HG03175 (cell line): ENCODE measurements around the gene NEUROD6.

ENCODE experiments used
- ATAC-seq: cut with Tn5 transposase; IDR thresholded peaks from one replicate; pipeline ENCODE4 v1.9.1; 2021; ENCODE audit warnings: mild to moderate bottlenecking, moderate library complexity; ENCODE audit not compliant: unreplicated experiment

NEUROD6 gene

DNA sequence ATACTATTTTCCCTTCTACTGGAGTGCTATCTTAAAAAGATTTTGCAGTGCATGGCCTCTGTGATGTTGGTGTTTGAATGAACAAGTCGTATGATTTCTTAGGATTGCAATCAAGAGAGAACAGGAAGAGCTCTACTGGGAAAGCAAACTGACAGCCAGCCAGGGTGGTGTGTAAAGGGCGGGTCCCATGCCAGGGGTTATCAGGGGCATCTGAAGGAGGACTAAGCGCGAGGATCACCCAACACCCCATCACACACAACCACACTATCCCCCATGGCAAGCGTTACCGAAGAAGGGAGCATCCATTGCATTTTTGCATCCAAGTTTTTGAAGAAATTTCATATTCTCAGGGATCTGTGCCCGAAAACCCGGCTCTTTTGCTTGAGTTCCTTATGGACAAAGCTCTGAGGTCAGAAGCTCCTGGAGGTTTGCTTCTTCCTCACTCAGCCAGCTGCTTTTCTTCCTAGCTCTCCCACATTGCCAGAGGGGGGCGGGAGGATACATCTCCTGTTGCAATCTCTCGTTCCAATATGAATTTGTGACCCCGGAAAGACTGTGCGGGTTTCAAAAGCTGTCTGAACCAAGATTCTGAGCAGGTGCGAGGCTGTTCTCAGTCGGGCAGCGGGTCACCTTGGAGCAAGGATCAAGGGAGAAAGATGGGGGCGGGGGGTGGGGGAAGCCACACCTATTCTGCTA, 5.2 kb downstream of the NEUROD6 start:
- ATAC-seq = no peak

DNA sequence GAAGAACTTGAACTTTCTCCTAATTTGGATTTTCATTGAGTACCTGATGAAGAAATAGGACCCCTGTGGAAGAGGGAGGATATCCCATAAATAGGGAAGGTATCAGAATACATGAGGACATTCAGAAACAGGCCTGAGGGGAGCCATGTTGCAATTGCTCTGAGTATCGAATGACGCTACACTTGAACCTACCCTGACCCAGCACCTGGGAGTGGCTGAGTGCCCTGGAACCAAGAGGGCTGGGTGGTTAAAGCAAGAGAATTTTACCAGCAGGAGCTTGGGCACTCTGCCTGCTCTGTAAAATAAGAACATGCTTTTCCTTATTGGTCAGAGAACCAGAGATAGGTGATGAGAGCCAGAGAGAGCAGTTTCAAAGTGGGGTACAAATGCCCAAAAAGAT, 7.2 kb downstream of the NEUROD6 start:
- no peak for ATAC-seq

DNA sequence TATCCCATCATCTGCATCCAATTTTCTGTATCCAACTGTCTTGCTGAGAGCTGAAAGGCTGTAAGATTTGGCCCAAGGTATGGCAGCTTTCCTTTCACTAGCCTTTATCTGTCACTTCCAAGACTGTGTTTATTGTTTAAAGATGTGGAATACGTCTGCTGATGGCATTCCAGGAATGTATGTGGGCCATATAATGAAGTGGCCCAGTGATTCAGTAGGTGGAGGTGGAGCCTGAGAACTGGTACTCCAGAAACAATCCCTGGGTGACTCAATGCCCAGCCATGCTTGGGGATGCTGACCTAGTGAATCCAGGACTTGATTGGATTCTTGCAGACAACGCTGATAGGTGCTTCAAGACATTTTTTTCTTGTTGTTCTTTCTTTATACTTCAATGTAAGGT, 13.5 kb downstream of the NEUROD6 start:
- ATAC-seq = no peak

GRCh38 chr7:31326416-31326815, 14.1 kb downstream of the NEUROD6 start:
- ATAC-seq = no peak

GRCh38 chr7:31323101-31323500, 17.4 kb downstream of the NEUROD6 start:
- no peak for ATAC-seq

DNA sequence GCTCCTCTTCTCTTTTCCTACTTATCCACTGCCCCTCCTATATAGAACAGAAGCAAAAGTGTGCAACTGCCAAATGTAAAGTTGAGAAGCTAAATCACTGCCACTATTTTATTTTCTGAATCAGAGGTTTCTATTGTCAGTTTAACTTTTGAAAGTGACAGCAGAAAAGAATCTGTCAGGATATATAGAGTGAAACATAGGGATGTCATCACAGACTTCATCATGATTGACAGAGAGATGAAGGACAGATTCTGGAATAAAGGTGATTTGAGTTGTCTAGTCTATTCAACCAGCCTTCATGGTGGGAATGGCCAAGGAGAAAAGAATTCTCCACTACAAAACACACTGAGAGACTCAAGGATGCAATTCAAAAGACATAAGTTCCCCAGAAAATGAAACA, 19.9 kb downstream of the NEUROD6 start:
- ATAC-seq = no peak

DNA sequence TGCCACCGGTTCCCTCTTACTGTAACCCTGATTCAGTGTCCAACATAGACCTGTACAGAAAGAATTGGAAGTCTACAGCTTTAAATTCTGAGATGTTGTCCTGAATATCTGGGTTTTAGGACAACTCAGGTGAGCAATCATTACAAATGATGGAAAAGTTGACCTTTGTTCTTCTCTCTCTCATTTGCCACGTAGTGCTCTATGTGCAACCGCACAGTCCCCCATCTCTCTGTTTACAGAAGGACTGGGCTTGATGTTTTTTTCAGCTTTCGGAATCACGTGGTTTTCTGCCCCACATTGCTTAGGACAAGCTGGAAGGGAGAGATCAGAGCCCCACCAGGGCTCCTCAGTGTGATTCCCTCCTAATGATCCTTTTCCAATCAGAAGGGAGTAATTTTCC, 22.2 kb downstream of the NEUROD6 start:
- ATAC-seq = no peak

- no peak for ATAC-seq
Observed at GRCh38 chr7:31316876-31317275, 23.6 kb downstream of the NEUROD6 start.

DNA sequence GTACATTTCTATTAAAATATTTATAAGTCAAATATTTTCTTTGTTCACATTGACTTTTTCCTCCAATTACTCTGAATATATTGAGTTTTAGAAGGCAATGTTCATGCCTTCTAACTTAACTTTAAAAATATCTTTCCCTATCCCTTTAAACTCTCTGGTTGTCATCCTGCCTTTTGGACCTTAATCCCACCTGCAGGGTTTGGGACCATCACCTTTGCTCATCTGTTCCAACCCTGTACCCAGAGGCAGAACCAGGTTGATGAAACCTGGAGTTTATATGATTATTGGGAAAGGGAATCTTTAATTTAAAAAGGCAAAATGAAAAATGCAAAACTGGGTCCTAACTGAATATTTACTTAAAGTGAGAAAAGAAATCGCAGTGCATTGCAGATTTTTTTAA, 24.8 kb downstream of the NEUROD6 start:
- no peak for ATAC-seq

DNA sequence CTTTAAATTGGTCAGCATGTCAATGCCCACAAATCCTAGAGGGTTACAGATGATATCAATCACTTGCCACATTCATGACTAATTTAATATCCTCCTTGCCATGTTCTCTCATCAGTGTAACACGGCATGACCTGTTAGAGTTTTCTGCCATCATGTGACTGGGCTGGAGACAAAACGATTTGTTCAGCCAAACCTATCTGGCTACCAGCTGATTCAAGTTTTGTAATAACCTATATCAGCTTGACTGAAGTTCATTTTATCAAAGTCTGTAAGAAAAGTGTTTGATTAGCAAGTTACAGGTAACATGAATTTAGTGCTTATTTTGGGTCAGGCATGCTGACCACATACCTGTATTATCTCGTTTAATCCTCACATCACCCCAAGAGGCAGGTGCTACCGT, 25.7 kb downstream of the NEUROD6 start:
- no peak for ATAC-seq

DNA sequence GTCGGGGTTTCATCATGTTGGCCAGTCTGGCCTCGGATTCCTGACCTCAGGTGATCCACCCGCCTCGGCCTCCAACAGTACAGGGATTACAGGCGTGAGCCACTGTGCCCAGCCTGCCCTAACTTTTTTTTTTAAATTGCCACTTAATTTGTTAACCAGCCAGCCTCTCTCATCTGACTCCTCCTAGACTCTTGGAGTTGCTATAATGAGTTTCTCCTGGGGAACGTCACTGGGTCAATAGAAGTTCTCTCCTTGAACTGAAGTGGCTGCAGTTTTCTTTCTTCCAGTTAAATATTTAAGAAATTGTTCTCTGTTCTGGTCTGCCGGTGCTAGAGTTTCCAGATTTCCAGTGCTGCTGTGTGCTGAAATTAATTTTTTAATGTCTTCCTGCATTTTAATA, 27.6 kb downstream of the NEUROD6 start:
- ATAC-seq = no peak

DNA sequence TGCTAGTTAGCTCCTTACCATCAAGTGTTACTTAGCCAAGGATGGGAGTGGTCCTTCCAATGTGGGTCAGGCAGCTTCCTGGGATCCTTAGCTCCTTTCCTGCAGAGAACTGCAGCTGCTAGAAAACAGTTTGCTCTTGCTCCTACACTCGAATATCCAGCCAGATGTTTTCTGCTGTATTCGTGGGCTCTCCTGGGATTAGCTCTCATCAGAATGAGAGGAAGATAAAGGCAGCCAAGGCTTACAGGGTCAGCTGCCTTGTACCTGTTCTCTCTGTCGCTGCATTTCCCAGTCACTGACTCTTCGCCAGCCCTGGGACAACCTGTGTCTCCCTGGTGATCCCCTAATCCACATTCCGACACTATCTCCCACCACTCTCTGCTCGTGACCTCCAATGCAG, 29.0 kb downstream of the NEUROD6 start:
- ATAC-seq = no peak

DNA sequence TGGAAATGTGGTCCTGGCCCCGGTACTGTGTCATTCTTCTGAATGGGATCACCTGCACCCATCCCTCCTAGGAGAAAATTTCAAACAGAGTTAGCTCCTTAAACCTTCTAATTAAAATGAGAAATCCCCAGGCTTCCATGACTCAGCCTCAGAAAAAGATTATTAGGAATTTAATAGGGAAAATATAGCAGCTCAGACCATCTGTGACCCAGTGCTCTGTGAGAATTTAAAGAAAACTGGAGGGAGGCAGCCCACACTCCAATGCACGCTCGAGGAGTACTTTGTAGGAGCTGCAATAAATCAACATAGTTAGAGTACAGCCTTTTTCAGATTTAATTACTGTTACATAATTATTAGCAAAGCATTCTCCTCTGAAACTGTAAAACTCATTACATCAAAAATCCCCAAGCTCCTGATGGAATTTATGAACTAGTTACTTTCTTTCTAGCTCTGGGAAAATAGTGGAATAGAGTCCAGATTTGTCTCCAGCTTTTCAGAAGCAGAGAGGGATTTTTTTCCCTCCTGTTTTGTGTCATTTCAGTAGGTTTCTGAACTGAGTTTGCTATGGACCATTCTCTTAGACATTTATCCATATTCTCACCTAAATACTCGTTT, 30.1 kb downstream of the NEUROD6 start:
- no peak for ATAC-seq

GRCh38 chr7:31309407-31309806, 31.1 kb downstream of the NEUROD6 start:
- no peak for ATAC-seq

DNA sequence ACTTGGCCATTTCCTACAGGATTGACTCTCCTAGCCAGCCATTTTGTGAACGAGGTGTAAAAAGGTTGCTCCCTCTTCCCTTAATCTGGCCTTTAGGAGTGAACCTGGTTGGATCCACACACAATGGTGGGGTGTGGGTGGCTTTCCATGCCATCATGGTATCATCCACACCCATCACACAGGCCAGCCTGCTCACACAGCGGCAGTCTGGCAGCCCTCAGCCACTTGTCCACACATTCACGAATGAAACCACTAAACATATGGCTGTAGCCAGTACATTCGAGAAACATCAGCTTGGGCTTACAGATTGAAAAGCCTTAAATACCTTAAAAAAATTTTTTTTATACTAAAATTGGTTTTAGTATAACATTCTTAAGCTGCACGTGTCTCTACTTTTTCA, 31.9 kb downstream of the NEUROD6 start:
- ATAC-seq = no peak

GRCh38 chr7:31307972-31308371, 32.6 kb downstream of the NEUROD6 start:
- no peak for ATAC-seq

- no peak for ATAC-seq
Observed at GRCh38 chr7:31305260-31305659, 35.3 kb downstream of the NEUROD6 start.

DNA sequence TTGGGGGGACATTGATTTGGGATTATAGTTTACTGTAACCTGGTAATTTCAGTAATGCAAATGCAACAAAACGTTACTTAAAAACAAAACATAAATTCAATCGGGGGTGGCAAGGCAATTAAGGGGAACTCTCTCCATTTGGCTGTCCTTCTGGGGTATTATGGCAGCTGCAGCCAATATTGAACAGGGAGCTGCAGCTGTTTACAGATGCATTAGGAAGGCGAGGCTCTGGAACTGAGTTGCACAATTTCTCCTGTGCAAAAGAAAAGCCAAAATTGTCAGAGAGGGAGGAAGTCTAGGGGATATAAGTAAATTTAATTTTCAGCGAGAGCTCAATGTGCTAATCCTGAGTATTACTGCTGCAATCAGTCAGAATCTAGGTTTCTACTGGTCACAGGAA, 36.1 kb downstream of the NEUROD6 start:
- ATAC-seq = no peak

GRCh38 chr7:31302356-31302755, 38.2 kb downstream of the NEUROD6 start:
- no peak for ATAC-seq

DNA sequence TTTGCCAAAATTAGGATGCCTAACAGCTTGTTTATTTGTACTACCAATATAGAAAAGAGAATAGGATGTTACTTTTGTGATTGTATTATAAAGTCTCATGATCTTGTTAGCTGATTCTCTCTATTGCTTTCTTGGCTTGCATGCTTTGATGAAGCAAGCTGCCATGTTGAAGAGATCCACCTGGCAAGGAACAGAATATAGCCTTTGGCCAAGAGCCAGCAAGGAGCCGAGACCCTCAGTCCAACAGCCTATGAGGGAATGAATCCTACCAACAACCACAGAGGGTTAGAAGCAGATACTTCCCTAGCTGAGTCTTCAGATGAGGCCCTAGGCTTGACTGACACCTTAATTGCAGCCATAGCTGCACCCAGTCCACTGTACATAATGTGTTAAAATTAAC, 41.2 kb downstream of the NEUROD6 start:
- ATAC-seq = no peak

- no peak for ATAC-seq
Observed at GRCh38 chr7:31290601-31291000, 49.9 kb downstream of the NEUROD6 start.
